ENCODE data around the gene ERLIN1. TPM values are rescaled to one million over a fixed set of nuclear protein-coding genes. Genes with fewer than 3 reads are reported as not detected.

Gene ERLIN1
- total RNA-seq, 6 experiments from 2014 or later, result 56.9 to 83.1 (median 74.2) TPM

DNA sequence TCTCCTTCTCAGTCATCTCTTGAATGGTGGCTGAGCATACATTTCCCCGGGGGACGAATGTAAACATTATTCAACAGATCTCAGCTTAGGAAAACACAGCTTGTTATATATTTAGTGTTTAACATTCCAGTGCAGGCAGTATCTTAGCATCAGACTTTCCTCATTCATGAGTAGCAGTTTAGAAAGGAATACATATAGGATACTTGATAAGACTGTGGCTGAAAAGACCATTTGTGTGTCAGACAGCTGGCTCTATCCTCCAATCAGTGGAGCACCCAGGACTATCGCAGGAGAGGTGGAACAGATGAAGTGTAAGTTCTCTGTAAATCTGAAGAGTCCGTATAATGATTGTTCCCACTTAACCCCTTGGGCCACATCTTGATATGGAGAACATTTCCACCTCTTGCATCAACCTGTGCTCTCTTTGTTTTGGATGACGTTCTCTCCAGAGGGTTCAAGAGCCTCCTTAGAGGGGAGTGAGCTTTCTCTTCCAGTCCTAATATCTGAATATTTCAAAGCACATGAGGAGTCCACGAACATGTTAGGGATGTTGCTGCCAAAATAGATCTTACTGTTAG, 34.0 kb downstream of the ERLIN1 start:
- Mint-ChIP-seq H3K9me3 (no peaks in the 10 kb centered on the region), H3K36me3 (ENCODE audit: low read depth) (peaks cover 54% of the 10 kb centered on the region), H3K27me3 (ENCODE audit: insufficient read depth) (no peaks in the 10 kb centered on the region; the same call in 1 of the 2 replicates), H3K4me1 (ENCODE audit: low read depth) (peaks cover 45% of the 10 kb centered on the region), H3K27ac (no peak overlapping the region), H3K4me3 (no peak overlapping the region)
- DNase-seq, result no peak
- no peak for TF ChIP-seq CTCF (IDR thresholded peaks at IDR 0.05)

DNA sequence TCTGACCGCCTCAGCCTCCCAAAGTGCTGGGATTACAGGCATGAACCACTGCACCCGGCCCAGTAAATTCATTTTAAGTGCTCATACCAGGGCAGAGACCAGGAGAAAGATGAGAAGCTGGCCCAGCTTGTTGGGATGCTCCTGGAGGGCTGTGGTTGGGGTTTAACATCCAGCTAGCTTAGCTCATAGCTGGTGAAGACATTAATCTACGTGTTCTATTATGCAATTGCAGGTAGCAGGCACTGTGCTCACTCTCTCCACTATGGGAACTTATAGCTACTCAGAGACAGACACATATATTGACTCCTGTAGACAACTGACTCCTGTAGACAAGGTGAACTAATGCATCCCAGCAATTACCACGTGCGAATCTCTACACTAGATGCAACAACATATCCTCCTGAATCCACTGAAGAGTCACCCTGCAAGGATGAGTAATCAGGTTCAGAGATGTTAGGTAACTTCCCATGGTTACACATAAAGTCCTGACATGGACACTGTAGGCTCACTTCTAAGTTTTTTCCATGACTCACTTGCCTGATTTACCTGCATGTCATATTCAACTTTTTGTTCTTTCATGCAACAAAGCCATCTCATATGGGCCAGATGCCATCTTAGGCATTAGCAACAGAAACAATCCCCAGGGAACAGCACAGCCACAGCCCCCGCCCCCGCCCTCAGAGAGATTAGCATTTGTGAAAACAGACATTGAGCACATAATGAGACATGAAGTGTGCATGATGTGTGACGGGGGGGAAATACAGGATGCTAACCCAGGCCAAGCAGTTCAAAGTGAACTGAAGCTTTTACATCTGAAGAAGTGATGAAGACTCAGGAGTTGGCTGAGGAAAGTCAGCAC, 37.2 kb downstream of the ERLIN1 start:
- Mint-ChIP-seq H3K27ac (peak overlapping the region; percentile 58), H3K27me3 (ENCODE audit: insufficient read depth) (peaks cover 2% of the 10 kb centered on the region), H3K4me1 (ENCODE audit: low read depth) (peaks cover 41% of the 10 kb centered on the region), H3K36me3 (ENCODE audit: low read depth) (peaks cover 33% of the 10 kb centered on the region), H3K4me3 (no peak overlapping the region), H3K9me3 (no peaks in the 10 kb centered on the region)
- DNase-seq, result peak; percentile 57
- no peak for TF ChIP-seq CTCF (IDR thresholded peaks at IDR 0.05)

DNA sequence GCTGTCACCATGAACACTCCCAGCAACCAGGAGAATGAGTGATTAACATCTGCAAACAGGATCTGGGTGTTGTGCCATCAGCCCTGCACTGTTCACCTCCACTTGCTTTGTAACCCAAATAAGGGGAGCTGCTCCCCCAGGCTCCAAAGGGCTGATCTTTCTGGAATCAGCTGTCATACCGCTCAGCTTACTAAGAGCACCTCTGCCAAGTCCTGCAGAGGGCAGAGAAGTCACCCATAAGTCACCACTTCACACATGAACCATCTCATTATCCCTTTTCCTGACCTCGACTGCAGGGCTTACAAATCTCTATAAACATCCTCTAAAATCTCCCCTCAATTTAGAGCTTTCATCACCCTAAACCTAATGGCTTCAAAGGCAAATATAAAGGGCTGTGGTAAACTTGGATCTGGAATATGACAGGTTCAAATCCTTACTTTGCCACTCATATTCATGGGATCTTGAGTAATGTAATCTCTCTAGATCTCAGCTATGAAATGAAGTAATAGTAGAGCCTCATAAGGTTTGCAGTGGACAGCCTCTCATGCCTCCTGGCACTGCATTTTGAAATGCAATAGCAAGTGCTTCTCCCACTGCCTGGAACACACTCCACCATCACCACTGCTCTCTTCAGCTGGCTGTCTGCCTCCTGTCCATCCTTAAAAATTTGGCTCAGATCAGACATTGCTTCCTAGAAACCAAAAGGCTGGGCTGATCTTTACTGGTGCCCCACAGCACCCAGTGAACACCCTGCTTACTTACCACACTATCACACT, 38.8 kb downstream of the ERLIN1 start:
- no peak for TF ChIP-seq CTCF (IDR thresholded peaks at IDR 0.05)
- peaks cover 2% of the 10 kb centered on the region for H3K27me3 Mint-ChIP-seq (ENCODE audit: insufficient read depth)
- peak overlapping the region; percentile 0; the same call in 1 of the 2 replicates for H3K27ac Mint-ChIP-seq
- H3K4me1 Mint-ChIP-seq (ENCODE audit: low read depth), result peaks cover 36% of the 10 kb centered on the region
- no peaks in the 10 kb centered on the region for H3K9me3 Mint-ChIP-seq
- peaks cover 22% of the 10 kb centered on the region for H3K36me3 Mint-ChIP-seq (ENCODE audit: low read depth)
- H3K4me3 Mint-ChIP-seq, result no peak overlapping the region
- peak; percentile 28 for DNase-seq

- Mint-ChIP-seq H3K27ac (no peak overlapping the region), H3K4me3 (no peak overlapping the region), H3K36me3 (ENCODE audit: low read depth) (peaks cover 15% of the 10 kb centered on the region), H3K9me3 (no peaks in the 10 kb centered on the region), H3K4me1 (ENCODE audit: low read depth) (peaks cover 36% of the 10 kb centered on the region), H3K27me3 (ENCODE audit: insufficient read depth) (peaks cover 8% of the 10 kb centered on the region)
- TF ChIP-seq CTCF (IDR thresholded peaks at IDR 0.05), result no peak
- no peak for DNase-seq
Measured at GRCh38 chr10:100146398-100146797, 39.4 kb downstream of the ERLIN1 start.

DNA sequence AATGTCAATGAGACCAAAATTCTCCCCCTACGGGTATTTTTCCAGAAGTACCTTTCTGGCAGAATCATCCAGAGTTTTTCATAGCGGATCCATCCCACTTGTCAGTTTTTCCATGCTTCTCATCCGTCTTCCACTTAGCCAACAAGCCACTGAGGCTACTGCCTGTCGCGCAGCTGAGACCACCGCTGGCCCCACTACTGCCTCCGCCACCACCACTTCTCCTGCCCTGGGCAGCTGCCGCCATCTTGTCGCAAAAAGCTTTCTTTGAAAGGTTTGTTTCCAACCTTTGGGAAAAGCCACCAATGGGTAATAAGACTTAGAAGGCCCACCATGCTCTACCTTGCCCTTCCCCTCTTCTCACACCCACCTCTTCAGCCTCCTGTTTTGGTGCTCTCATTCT, 42.1 kb downstream of the ERLIN1 start:
- Mint-ChIP-seq H3K36me3 (ENCODE audit: low read depth) (peaks cover under 1% of the 10 kb centered on the region; the same call in 1 of the 2 replicates), H3K27ac (no peak overlapping the region), H3K4me3 (no peak overlapping the region), H3K9me3 (no peaks in the 10 kb centered on the region), H3K27me3 (ENCODE audit: insufficient read depth) (peaks cover 17% of the 10 kb centered on the region), H3K4me1 (ENCODE audit: low read depth) (peaks cover 25% of the 10 kb centered on the region)
- DNase-seq, result no peak
- TF ChIP-seq CTCF (IDR thresholded peaks at IDR 0.05), result no peak

All from HFFc6 (cell line).